Occipital lobe (tissue), 2 donors: ENCODE measurements around the gene YLPM1. TPM values are rescaled to one million over a fixed set of nuclear protein-coding genes. Genes with fewer than 3 reads are reported as not detected.

Experiments used
- DNase-seq: peaks from one replicate; lab custom pipeline; 2025; lab: John Stamatoyannopoulos, UW
- total RNA-seq: library from RNA; depleted of rRNA; stranded (reverse); fragments of >200 nt; gene quantifications from one replicate; pipeline ENCODE4 v1.2.3, GENCODE V29; 2014

Gene YLPM1
- total RNA-seq, 1 donor from 2014 or later, result 79.4 TPM

GRCh38 chr14:74840603-74841030 lies 77.5 kb downstream of the YLPM1 start:
- DNase-seq, result no peak

GRCh38 chr14:74841230-74842207 lies 78.4 kb downstream of the YLPM1 start:
- no peak for DNase-seq

GRCh38 chr14:74843653-74844052 lies 80.5 kb downstream of the YLPM1 start:
- no peak for DNase-seq

GRCh38 chr14:74846168-74846567 lies 83.1 kb downstream of the YLPM1 start:
- DNase-seq, result no peak

- no peak for DNase-seq
Observed at GRCh38 chr14:74846968-74847665, 84.0 kb downstream of the YLPM1 start.

GRCh38 chr14:74848768-74849167 lies 85.7 kb downstream of the YLPM1 start:
- no peak for DNase-seq

- DNase-seq, result no peak
Observed at GRCh38 chr14:74852922-74853530, 89.9 kb downstream of the YLPM1 start.

- DNase-seq, result no peak
Observed at GRCh38 chr14:74853581-74853980, 90.5 kb downstream of the YLPM1 start.

- no peak for DNase-seq
Observed at GRCh38 chr14:74855021-74855420, 91.9 kb downstream of the YLPM1 start.

- no peak for DNase-seq
Observed at GRCh38 chr14:74855945-74856344, 92.8 kb downstream of the YLPM1 start.

- no peak for DNase-seq
Observed at GRCh38 chr14:74856366-74856765, 93.2 kb downstream of the YLPM1 start.

GRCh38 chr14:74858022-74858421 lies 94.9 kb downstream of the YLPM1 start:
- no peak for DNase-seq

GRCh38 chr14:74859757-74860552 lies 96.8 kb downstream of the YLPM1 start:
- DNase-seq, result no peak

GRCh38 chr14:74860899-74861733 lies 98.0 kb downstream of the YLPM1 start:
- peak; percentile 71 for DNase-seq

GRCh38 chr14:74861734-74862090 lies 98.6 kb downstream of the YLPM1 start:
- no peak for DNase-seq

GRCh38 chr14:74863274-74863673 lies 100.2 kb downstream of the YLPM1 start:
- no peak for DNase-seq

GRCh38 chr14:74864198-74864597 lies 101.1 kb downstream of the YLPM1 start:
- DNase-seq, result no peak

GRCh38 chr14:74865156-74865555 lies 102.0 kb downstream of the YLPM1 start:
- no peak for DNase-seq

GRCh38 chr14:74866708-74867389 lies 103.7 kb downstream of the YLPM1 start:
- DNase-seq, result no peak

GRCh38 chr14:74867673-74868072 lies 104.6 kb downstream of the YLPM1 start:
- DNase-seq, result peak; percentile 49
